ENCODE results near the gene RNF32. TPM values are rescaled to one million over a fixed set of nuclear protein-coding genes. Genes with fewer than 3 reads are reported as not detected.

Gene RNF32
- polyA plus RNA-seq, 3 donors = 0.03 to 0.13 TPM; not detected in 1

DNA sequence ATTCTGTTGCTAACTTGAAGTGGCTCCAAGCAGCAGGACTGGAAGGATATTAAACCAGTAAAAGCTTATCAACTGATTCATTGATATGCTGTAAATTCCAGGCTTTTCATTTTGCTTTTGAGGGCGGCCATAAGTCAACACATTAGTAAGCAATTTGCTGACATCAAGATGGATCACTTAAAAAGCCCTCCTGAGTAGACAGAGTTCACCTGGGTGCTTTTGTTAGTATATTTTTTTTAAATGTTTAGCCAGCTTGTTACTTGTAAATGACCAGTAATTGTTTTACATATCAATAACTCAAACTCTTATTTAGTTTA is 26.5 kb downstream of the RNF32 start:
- no peak overlapping the region for H3K27ac Mint-ChIP-seq
- H3K27ac ChIP-seq (ENCODE audit: low read depth in 1 of 2, low read length in 2 of 2) = no peak overlapping the region
- no peak overlapping the region for H3K4me3 Mint-ChIP-seq
- no peak overlapping the region for H2AFZ ChIP-seq (ENCODE audit: insufficient read depth, low read depth, low read length, poor library complexity, severe bottlenecking)
- DNase-seq = no peak
- 80% methylated on average over 1 of the region's 1 CpG for WGBS (ENCODE audit: insufficient coverage)
- no peak for TF ChIP-seq CTCF (IDR thresholded peaks at IDR 0.05)
- no peaks in the 10 kb centered on the region for H3K4me1 Mint-ChIP-seq
- H3K4me1 ChIP-seq (ENCODE audit: control insufficient read depth in 1 of 2, insufficient read depth in 2 of 2, low read length in 2 of 2) = no peaks in the 10 kb centered on the region
- no peaks in the 10 kb centered on the region for H3K79me2 ChIP-seq (ENCODE audit: insufficient read depth, low read length)
- H3K9ac ChIP-seq (ENCODE audit: insufficient read depth, low read length, poor library complexity, severe bottlenecking) = no peak overlapping the region
- H3K36me3 Mint-ChIP-seq = peaks cover 23 to 25% of the 10 kb centered on the region in 2 donors
- no peaks in the 10 kb centered on the region for H3K27me3 Mint-ChIP-seq (ENCODE audit: low read depth in 3 of 3)
- no peaks in the 10 kb centered on the region for H3K9me3 ChIP-seq (replicated peaks in 1 of 2; ENCODE audit: control insufficient read depth in 1 of 2, insufficient read depth in 1 of 2, low read length in 2 of 2)
- no peaks in the 10 kb centered on the region for H3K9me3 Mint-ChIP-seq
- H4K20me1 ChIP-seq (ENCODE audit: insufficient read depth, low read length) = no peaks in the 10 kb centered on the region
- no peaks in the 10 kb centered on the region for H3K27me3 ChIP-seq (ENCODE audit: control insufficient read depth in 2 of 2, insufficient read depth in 2 of 2, low read length in 2 of 2)
- intact Hi-C loops (cut with micrococcal nuclease) = no loop called here
- no peak overlapping the region for H3K4me2 ChIP-seq (replicated peaks; ENCODE audit: extremely low read depth, low read length, poor library complexity, severe bottlenecking)
- H3K36me3 ChIP-seq (replicated peaks in 1 of 2; ENCODE audit: control insufficient read depth in 1 of 2, insufficient read depth in 2 of 2, low read length in 2 of 2) = peaks cover 0 to 10% of the 10 kb centered on the region in 2 donors
- no peak overlapping the region for H3K4me3 ChIP-seq (replicated peaks in 1 of 3; ENCODE audit: low read depth in 2 of 3, low read length in 3 of 3)

DNA sequence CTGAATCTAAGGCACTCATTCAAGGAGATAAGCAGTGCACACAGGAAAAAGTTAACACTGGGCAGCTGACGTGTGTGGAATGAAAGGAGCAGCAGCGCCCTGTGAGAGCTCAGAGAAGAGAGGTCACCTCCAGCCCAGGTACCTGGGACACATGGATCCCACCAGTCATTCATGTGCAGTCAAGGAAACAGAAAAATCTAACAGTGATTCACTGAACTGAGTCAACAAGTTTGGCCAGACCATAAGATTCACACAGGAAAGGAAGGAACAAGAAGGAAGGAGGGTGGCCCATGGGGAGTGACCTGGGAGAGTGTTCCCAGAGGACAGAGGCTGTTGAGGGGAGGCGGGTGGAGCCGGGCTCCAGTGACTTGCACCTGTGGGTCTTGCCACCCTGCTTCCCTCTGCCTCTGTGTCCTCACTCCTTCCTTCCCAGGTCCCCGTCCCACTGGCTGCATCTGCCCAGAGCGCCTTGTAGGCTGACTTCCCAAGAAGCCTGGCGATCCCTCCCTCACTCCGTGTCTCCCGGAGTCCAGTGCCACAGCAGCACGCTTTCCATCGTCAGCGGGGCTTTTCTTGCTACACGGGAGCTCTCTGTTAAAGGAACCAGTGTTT is 27.7 kb downstream of the RNF32 start:
- no peak overlapping the region for H3K4me3 Mint-ChIP-seq
- H3K9me3 ChIP-seq (replicated peaks in 1 of 2; ENCODE audit: control insufficient read depth in 1 of 2, insufficient read depth in 1 of 2, low read length in 2 of 2) = no peaks in the 10 kb centered on the region
- no peak overlapping the region for H3K27ac ChIP-seq (ENCODE audit: low read depth in 1 of 2, low read length in 2 of 2)
- H3K9me3 Mint-ChIP-seq = no peaks in the 10 kb centered on the region
- H3K4me3 ChIP-seq (replicated peaks in 1 of 3; ENCODE audit: low read depth in 2 of 3, low read length in 3 of 3) = no peak overlapping the region
- no peaks in the 10 kb centered on the region for H4K20me1 ChIP-seq (ENCODE audit: insufficient read depth, low read length)
- H3K4me2 ChIP-seq (replicated peaks; ENCODE audit: extremely low read depth, low read length, poor library complexity, severe bottlenecking) = no peak overlapping the region
- no peak for TF ChIP-seq CTCF (IDR thresholded peaks at IDR 0.05)
- H3K27me3 ChIP-seq (ENCODE audit: control insufficient read depth in 2 of 2, insufficient read depth in 2 of 2, low read length in 2 of 2) = no peaks in the 10 kb centered on the region
- WGBS (ENCODE audit: insufficient coverage) = 96% methylated on average over 11 of the region's 13 CpGs
- DNase-seq = no peak
- H3K27me3 Mint-ChIP-seq (ENCODE audit: low read depth in 3 of 3) = no peaks in the 10 kb centered on the region
- H3K36me3 ChIP-seq (replicated peaks in 1 of 2; ENCODE audit: control insufficient read depth in 1 of 2, insufficient read depth in 2 of 2, low read length in 2 of 2) = peaks cover 3 to 17% of the 10 kb centered on the region in 2 donors
- H2AFZ ChIP-seq (ENCODE audit: insufficient read depth, low read depth, low read length, poor library complexity, severe bottlenecking) = no peak overlapping the region
- no peak overlapping the region for H3K9ac ChIP-seq (ENCODE audit: insufficient read depth, low read length, poor library complexity, severe bottlenecking)
- no peaks in the 10 kb centered on the region for H3K79me2 ChIP-seq (ENCODE audit: insufficient read depth, low read length)
- peaks cover 26 to 32% of the 10 kb centered on the region in 2 donors for H3K36me3 Mint-ChIP-seq
- peak overlapping the region in 1 of 7 donors; percentile 10 for H3K27ac Mint-ChIP-seq
- H3K4me1 ChIP-seq (ENCODE audit: control insufficient read depth in 1 of 2, insufficient read depth in 2 of 2, low read length in 2 of 2) = no peaks in the 10 kb centered on the region
- H3K4me1 Mint-ChIP-seq = no peaks in the 10 kb centered on the region
- intact Hi-C loops (cut with micrococcal nuclease) = no loop called here
